ENCODE results near the gene FLT3. TPM values are rescaled to one million over a fixed set of nuclear protein-coding genes. Genes with fewer than 3 reads are reported as not detected.

Gene FLT3
- total and polyA plus RNA-seq, 2 experiments from 2014 or later: 0.06 TPM; not detected in 1

DNA sequence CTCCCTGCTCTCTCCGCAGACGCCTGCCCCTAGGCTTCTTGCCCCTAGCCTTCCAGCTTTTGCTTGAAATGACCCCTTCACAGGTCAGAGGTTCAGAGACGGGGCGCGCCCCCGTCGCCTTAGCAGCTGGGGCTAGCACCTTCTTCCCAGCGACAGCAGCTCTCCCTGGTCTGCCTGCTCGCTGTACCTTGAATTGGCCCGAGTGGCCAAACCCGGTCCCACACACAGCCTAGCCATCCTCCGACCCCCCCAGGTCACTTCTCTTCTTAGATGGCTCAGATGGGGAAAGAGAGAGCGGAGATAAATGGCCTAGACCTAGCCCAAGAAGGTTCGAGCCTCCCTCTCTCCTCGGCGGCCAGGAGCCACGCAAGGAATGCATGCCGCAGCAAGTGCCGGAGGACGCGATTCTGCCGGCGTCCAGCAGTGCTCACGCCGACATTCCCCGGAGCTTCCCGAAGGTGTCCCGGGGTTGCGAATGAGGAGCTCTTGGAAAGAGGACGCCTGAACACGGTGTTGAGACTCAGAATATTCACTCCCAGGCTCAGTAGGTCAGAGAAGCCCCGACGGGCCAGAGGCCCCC lies 132.6 kb downstream of the FLT3 start:
- H3K36me3 ChIP-seq: no peaks in the 10 kb centered on the region
- no peaks in the 10 kb centered on the region for H3K4me1 ChIP-seq (ENCODE audit: low read depth)
- no peak overlapping the region for H3K4me3 ChIP-seq
- H3K9me3 ChIP-seq (ENCODE audit: low read depth): no peaks in the 10 kb centered on the region
- no peak overlapping the region for H3K27ac ChIP-seq
- TF ChIP-seq, protein P1, sequence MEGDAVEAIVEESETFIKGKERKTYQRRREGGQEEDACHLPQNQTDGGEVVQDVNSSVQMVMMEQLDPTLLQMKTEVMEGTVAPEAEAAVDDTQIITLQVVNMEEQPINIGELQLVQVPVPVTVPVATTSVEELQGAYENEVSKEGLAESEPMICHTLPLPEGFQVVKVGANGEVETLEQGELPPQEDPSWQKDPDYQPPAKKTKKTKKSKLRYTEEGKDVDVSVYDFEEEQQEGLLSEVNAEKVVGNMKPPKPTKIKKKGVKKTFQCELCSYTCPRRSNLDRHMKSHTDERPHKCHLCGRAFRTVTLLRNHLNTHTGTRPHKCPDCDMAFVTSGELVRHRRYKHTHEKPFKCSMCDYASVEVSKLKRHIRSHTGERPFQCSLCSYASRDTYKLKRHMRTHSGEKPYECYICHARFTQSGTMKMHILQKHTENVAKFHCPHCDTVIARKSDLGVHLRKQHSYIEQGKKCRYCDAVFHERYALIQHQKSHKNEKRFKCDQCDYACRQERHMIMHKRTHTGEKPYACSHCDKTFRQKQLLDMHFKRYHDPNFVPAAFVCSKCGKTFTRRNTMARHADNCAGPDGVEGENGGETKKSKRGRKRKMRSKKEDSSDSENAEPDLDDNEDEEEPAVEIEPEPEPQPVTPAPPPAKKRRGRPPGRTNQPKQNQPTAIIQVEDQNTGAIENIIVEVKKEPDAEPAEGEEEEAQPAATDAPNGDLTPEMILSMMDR (IDR thresholded peaks at IDR 0.05; ENCODE audit: low read depth, low read length): no peak
- H3K27me3 ChIP-seq: peaks cover 100% of the 10 kb centered on the region
- no peak for DNase-seq (ENCODE audit: low read depth in 1 of 2, low spot score in 1 of 2)

DNA sequence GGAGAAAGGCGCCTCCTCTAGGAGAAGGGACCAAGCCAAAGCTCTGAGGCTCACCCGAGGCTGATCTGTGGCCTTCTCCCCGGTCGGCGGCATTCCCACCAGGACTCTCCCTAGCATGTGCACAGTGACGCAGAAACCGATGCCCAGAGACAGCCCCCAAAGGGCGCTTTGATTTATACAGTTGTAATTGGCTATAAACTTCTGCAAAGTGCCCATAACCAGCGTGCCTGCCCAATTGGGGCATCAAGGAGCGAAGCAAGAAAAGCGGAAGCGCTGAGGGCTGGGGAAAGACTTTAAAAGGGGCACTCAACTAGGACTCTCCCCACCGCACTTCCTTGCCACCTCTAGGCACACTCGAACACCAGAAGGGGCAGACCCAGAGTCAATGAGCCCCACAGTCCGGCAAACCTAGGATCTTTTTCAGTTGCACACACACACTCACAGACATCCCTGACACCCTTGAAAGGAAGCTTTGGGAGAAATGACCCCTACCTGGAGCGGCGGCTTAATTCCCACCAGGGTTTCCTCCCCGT lies 133.1 kb downstream of the FLT3 start:
- Histone ChIP-seq H3K36me3 (no peaks in the 10 kb centered on the region), H3K4me1 (ENCODE audit: low read depth) (no peaks in the 10 kb centered on the region), H3K27me3 (peaks cover 100% of the 10 kb centered on the region), H3K27ac (no peak overlapping the region), H3K4me3 (no peak overlapping the region), H3K9me3 (ENCODE audit: low read depth) (no peaks in the 10 kb centered on the region)
- DNase-seq (ENCODE audit: low read depth in 1 of 2, low spot score in 1 of 2): no peak
- TF ChIP-seq, protein P1 (IDR thresholded peaks at IDR 0.05; ENCODE audit: low read depth, low read length): no peak

DNA sequence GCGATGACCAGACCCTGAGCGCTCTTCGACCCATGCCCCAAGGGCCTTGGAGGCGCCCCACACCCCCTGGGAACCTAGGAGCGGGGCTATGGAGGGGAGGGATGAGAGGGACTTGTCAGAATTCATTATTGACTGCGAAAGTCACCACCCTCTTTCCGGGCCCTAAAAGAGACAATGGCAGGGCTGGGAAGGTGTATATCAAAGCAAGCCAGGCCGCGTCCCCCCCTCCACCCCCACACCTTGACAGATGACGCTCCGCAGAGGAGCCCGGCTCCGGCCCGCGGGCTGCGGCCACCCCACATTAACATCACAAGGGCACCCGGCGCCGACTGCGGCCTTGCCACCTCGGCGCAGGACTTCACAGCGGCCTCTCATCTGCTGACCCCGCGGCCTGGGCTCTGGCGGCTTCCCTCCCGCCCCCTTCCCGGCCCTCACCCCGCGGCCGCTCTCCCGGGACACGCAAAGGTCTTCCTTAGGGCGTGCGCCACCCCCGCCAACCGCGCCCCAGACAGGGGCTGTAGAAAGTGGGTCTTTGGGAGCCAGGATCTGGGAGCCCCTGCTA lies 133.7 kb downstream of the FLT3 start:
- TF ChIP-seq, protein P1 (IDR thresholded peaks at IDR 0.05; ENCODE audit: low read depth, low read length): no peak
- H3K9me3 ChIP-seq (ENCODE audit: low read depth): no peaks in the 10 kb centered on the region
- H3K36me3 ChIP-seq: no peaks in the 10 kb centered on the region
- no peak for DNase-seq (ENCODE audit: low read depth in 1 of 2, low spot score in 1 of 2)
- no peak overlapping the region for H3K4me3 ChIP-seq
- H3K27me3 ChIP-seq: peaks cover 100% of the 10 kb centered on the region
- no peak overlapping the region for H3K27ac ChIP-seq
- no peaks in the 10 kb centered on the region for H3K4me1 ChIP-seq (ENCODE audit: low read depth)

DNA sequence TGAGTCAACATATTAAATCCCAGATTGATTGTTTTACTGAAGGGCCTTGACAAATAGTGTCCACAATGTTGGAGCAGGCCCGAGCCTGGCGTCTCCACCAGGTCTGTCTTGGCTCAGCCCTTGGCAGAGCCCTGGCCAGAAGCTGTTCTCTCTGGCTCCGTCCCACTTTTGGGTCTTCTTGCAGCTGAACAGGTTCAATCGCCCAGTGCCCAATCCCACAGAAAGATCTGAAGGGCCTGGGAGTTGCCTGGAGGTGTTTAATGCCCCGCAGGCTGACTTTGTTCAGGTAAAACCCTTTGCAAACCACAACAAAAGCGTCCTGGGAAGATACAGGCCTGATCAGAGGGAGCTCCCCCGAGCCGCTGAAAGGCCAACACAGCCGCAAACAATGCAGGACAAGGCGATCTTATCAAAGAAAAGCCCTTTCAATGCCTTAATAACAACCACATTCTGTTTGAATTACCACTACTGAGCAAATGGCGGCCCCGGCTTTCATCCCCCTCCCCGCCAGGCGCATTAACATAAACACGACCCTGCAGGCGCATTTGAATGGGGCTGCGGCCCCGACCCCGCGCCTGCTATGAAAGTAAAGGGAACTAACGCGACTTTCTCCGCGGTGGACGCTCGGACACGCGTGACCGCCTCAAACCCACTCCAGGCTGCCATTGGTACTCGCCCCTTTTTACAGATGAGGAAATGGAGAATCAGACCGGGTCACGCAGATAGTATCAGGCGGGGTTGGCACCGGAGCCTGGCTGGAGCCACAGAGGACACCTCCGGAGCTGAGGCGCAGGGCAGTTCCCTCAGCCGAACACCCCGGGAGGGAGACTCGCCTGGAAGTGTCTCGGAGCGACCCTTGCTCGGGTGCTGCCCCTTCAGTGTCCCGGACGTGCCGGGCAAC lies 134.4 kb downstream of the FLT3 start:
- H3K27me3 ChIP-seq: peaks cover 100% of the 10 kb centered on the region
- H3K4me3 ChIP-seq: no peak overlapping the region
- TF ChIP-seq, protein P1 (IDR thresholded peaks at IDR 0.05; ENCODE audit: low read depth, low read length): no peak
- no peak for DNase-seq (ENCODE audit: low read depth in 1 of 2, low spot score in 1 of 2)
- no peak overlapping the region for H3K27ac ChIP-seq
- H3K9me3 ChIP-seq (ENCODE audit: low read depth): no peaks in the 10 kb centered on the region
- H3K36me3 ChIP-seq: no peaks in the 10 kb centered on the region
- H3K4me1 ChIP-seq (ENCODE audit: low read depth): no peaks in the 10 kb centered on the region

DNA sequence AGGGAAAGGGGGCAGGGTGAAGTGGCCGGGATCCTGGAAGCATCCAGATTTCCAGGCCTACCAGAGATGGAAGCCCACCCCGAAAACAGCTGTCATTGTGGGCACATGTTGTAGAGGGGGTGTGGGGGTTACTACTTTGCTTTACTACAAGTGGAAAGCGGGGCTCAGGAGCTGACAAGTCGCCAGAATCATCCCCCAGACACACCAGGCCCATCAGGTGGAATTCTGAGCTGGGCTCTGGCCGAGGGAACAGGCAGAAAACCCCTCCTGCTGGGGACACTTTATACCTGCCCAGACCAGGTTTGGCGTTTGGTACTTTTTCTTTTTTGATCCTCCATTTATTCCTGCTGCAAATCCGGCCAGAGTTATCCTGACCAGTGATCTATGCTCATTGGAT lies 135.0 kb downstream of the FLT3 start:
- no peak overlapping the region for H3K27ac ChIP-seq
- no peak overlapping the region for H3K4me3 ChIP-seq
- H3K4me1 ChIP-seq (ENCODE audit: low read depth): no peaks in the 10 kb centered on the region
- peaks cover 100% of the 10 kb centered on the region for H3K27me3 ChIP-seq
- no peaks in the 10 kb centered on the region for H3K36me3 ChIP-seq
- no peak for DNase-seq (ENCODE audit: low read depth in 1 of 2, low spot score in 1 of 2)
- H3K9me3 ChIP-seq (ENCODE audit: low read depth): no peaks in the 10 kb centered on the region
- TF ChIP-seq, protein P1 (IDR thresholded peaks at IDR 0.05; ENCODE audit: low read depth, low read length): no peak

All from cardiac muscle cell (in vitro differentiated cells and primary cell).